A549 (cell line): ENCODE measurements around the gene SLC4A4. TPM values are rescaled to one million over a fixed set of nuclear protein-coding genes. Genes with fewer than 3 reads are reported as not detected.

Source experiments
- ATAC-seq, 2 experiments: fragments of 200-7000 bp in 1 of 2; fragments of >200 bp in 1 of 2; cut with Nextera tagmentation in 1 of 2; cut with Tn5 transposase in 1 of 2; 3 replicates each; pipeline versions ENCODE4 v1.8.0 to v1.9.1; 2018 to 2020; ENCODE audit warnings: mild to moderate bottlenecking in 1 of 2, moderate library complexity in 1 of 2
- CTCF ChIA-PET: fragments of 300-600 bp; sonication (Branson Sonifier 250); formaldehyde crosslinking; extraction: SDS; loops from one replicate; lab custom pipeline; 2021; ENCODE audit warnings: antibody characterized with exemption, inconsistent platforms; lab: Yijun Ruan, JAX
- POLR2A ChIA-PET: fragments of 350-600 bp; formaldehyde crosslinking; extraction: SDS; loops from one replicate; lab custom pipeline; 2021; ENCODE audit warnings: antibody characterized with exemption, inconsistent platforms; lab: Yijun Ruan, JAX
- DNase-seq, 2 experiments: peaks; one replicate each; pipeline versions ENCODE4 v3.0.0 to v3.0.0-alpha.2; 2011 to 2016; ENCODE audit warnings: low read depth in 1 of 2, low spot score in 1 of 2
- FAIRE-seq: peaks from 2 replicates; lab custom pipeline; 2011; peaks lifted over from hg19 to GRCh38; lab: Jason Lieb, UNC
- H3K27ac ChIP-seq, 2 experiments: fragments of >200 bp; sonication (Bioruptor Twin); formaldehyde crosslinking; 3 replicates each; pipeline ENCODE4 v1.5.1; 2016 to 2017
- H3K4me1 ChIP-seq: fragments of >200 bp; sonication (Bioruptor Twin); formaldehyde crosslinking; 3 replicates; pipeline ENCODE4 v1.6.1; 2016
- H3K4me2 ChIP-seq: fragments of >200 bp; sonication (Bioruptor Twin); formaldehyde crosslinking; 3 replicates; pipeline ENCODE4 v1.6.1; 2016
- H3K4me3 ChIP-seq: fragments of >200 bp; sonication (Bioruptor Twin); formaldehyde crosslinking; 3 replicates; pipeline ENCODE4 v1.5.1; 2016
- H3K9me3 ChIP-seq: fragments of >200 bp; sonication (Bioruptor Twin); formaldehyde crosslinking; 3 replicates; pipeline ENCODE4 v1.6.1; 2016
- BHLHE40 ChIP-seq: IDR thresholded peaks from 2 replicates; pipeline ENCODE4 v1.6.1; 2012; ENCODE audit warnings: low read depth, low read length, inconsistent platforms
- CEBPB ChIP-seq, 2 experiments: fragments of >200 bp in 1 of 2; sonication (Bioruptor Twin) in 1 of 2; formaldehyde crosslinking in 1 of 2; IDR thresholded peaks; 2 replicates each; pipeline ENCODE4 v1.6.1; 2012 to 2016
- CHD4 ChIP-seq: fragments of 200-600 bp; sonication (generic); IDR thresholded peaks from 2 replicates; pipeline ENCODE4 v1.6.1; 2016; ENCODE audit warnings: antibody characterized with exemption, mild to moderate bottlenecking, borderline replicate concordance
- FOSL2 ChIP-seq, 2 experiments: fragments of 450-650 bp in 1 of 2; fragments of >200 bp in 1 of 2; sonication (Bioruptor Twin) in 1 of 2; formaldehyde crosslinking; IDR thresholded peaks; 2 replicates each; pipeline versions ENCODE4 v1.5.0 to v1.6.1; 2016 to 2020; ENCODE audit warnings: mild to moderate bottlenecking in 1 of 2, moderate library complexity in 1 of 2
- HOXB13 ChIP-seq: fragments of 250-450 bp; sonication (Bioruptor Pico); IDR thresholded peaks from 2 replicates; pipeline ENCODE4 v1.5.0; 2020; ENCODE audit warnings: low read depth, mild to moderate bottlenecking, moderate library complexity
- HOXB5 ChIP-seq: fragments of 250-450 bp; sonication (Bioruptor Pico); IDR thresholded peaks from 2 replicates; pipeline ENCODE4 v1.5.0; 2020; ENCODE audit warnings: mild to moderate bottlenecking, moderate library complexity
- JUN ChIP-seq, 2 experiments: fragments of >200 bp; sonication (Bioruptor Twin); formaldehyde crosslinking; IDR thresholded peaks; 2 replicates in 1 of 2; 3 replicates in 1 of 2; pipeline ENCODE4 v1.6.1; 2016 to 2017
- JUNB ChIP-seq: fragments of >200 bp; sonication (Bioruptor Twin); formaldehyde crosslinking; IDR thresholded peaks from 2 replicates; pipeline ENCODE4 v1.6.1; 2016
- KDM1A ChIP-seq: fragments of 200-600 bp; sonication (generic); IDR thresholded peaks from 2 replicates; pipeline ENCODE4 v1.6.1; 2016; ENCODE audit warnings: low read depth, mild to moderate bottlenecking
- KDM5A ChIP-seq: fragments of 200-600 bp; sonication (generic); IDR thresholded peaks from 2 replicates; pipeline ENCODE4 v1.6.1; 2016; ENCODE audit warnings: antibody characterized with exemption, mild to moderate bottlenecking
- MYC ChIP-seq: IDR thresholded peaks from 2 replicates; pipeline ENCODE4 v1.6.1; 2012; ENCODE audit warnings: mild to moderate bottlenecking, inconsistent platforms, low read length, improper control_type of control experiment, borderline replicate concordance
- NR3C1 ChIP-seq: fragments of >200 bp; sonication (Bioruptor Twin); formaldehyde crosslinking; IDR thresholded peaks from 3 replicates; pipeline ENCODE4 v1.6.1; 2017
- PBX3 ChIP-seq: IDR thresholded peaks from 2 replicates; pipeline ENCODE4 v1.6.1; 2012
- PHF8 ChIP-seq: fragments of 200-600 bp; sonication (generic); IDR thresholded peaks from 2 replicates; pipeline ENCODE4 v1.6.1; 2016; ENCODE audit warnings: low read depth, mild to moderate bottlenecking, antibody characterized with exemption, moderate library complexity, borderline replicate concordance
- RAD21 ChIP-seq, 2 experiments: fragments of >200 bp in 1 of 2; sonication (Bioruptor Twin) in 1 of 2; formaldehyde crosslinking in 1 of 2; IDR thresholded peaks in 1 of 2; conservative IDR thresholded peaks in 1 of 2; 2 replicates in 1 of 2; 3 replicates in 1 of 2; pipeline ENCODE4 v1.6.1; 2012 to 2018; ENCODE audit warnings: inconsistent platforms in 1 of 2
- RCOR1 ChIP-seq: fragments of 150-350 bp; IDR thresholded peaks from 2 replicates; pipeline ENCODE4 v1.6.1; 2014; ENCODE audit warnings: antibody characterized with exemption, low read length, low read depth
- RFX5 ChIP-seq: fragments of 450-650 bp; IDR thresholded peaks from 2 replicates; pipeline ENCODE4 v1.7.1; 2014; ENCODE audit warnings: antibody characterized with exemption, mild to moderate bottlenecking, moderate library complexity
- SREBF2 ChIP-seq: fragments of 450-650 bp; IDR thresholded peaks from 2 replicates; pipeline ENCODE4 v1.6.1; 2014; ENCODE audit warnings: mild to moderate bottlenecking, moderate library complexity
- TP53 ChIP-seq: fragments of 250-450 bp; sonication (Bioruptor Pico); IDR thresholded peaks from 2 replicates; pipeline ENCODE4 v1.5.0; 2021; ENCODE audit warnings: mild to moderate bottlenecking, moderate library complexity
- ZC3H11A ChIP-seq: fragments of 450-650 bp; IDR thresholded peaks from 2 replicates; pipeline ENCODE4 v1.6.1; 2014; ENCODE audit warnings: antibody characterized with exemption, mild to moderate bottlenecking
- ZFP36 ChIP-seq: fragments of 450-650 bp; IDR thresholded peaks from 2 replicates; pipeline ENCODE4 v1.6.1; 2014; ENCODE audit warnings: borderline replicate concordance; ENCODE audit not compliant: partially characterized antibody
- ZNF302 ChIP-seq: fragments of 250-450 bp; sonication (Bioruptor Pico); IDR thresholded peaks from 2 replicates; pipeline ENCODE4 v1.9.0; 2021; ENCODE audit warnings: inconsistent platforms, mild to moderate bottlenecking, moderate library complexity
- ZSCAN20 ChIP-seq: fragments of 250-450 bp; sonication (Bioruptor Pico); IDR thresholded peaks from 2 replicates; pipeline ENCODE4 v1.8.0; 2022; ENCODE audit warnings: mild to moderate bottlenecking, moderate library complexity
- WGBS: methylation state at CpG from one replicate; pipeline ENCODE4 v1.1.6; 2017; ENCODE audit errors: missing lambda C conversion rate; 5-methylcytosine and 5-hydroxymethylcytosine counted together
- polyA plus RNA-seq, 4 experiments: library from polyadenylated mRNA; depleted of rRNA in 3 of 4; stranded (reverse); fragments of >200 nt; fragmentation: RNase III in 1 of 4; extraction: RNeasy Plus Mini Kit Qiagen cat#74134 plus additional on column Dnase treatment in 1 of 4; gene quantifications; 2 replicates in 3 of 4; 3 replicates in 1 of 4; pipeline ENCODE4 v1.2.3, GENCODE V29; 2011 to 2017

The SLC4A4 gene
- polyA plus RNA-seq, 2 of the 4 experiments (the other 2 are of a cell fraction): 1.8 to 2.9 TPM

- DNase-seq (no peak), FAIRE-seq (no peak), ATAC-seq (no peak)
- ChIA-PET POLR2A (no interaction called here), CTCF (no interaction called here)
- WGBS: 27% methylated on average over 1 of the region's 1 CpG
- Histone ChIP-seq H3K9me3 (no peaks in the 10 kb centered on the region), H3K27ac (no peak overlapping the region), H3K4me2 (no peak overlapping the region), H3K4me3 (no peak overlapping the region), H3K4me1 (no peaks in the 10 kb centered on the region)
- TF ChIP-seq RAD21 (conservative IDR thresholded peaks at IDR 0.05 in 1 of 2, IDR thresholded peaks at IDR 0.05 in 1 of 2) (no peak), JUNB (no peak), FOSL2 (IDR thresholded peaks at IDR 0.05) (no peak), FOSL2 (CRISPR knock-in tag; IDR thresholded peaks at IDR 0.05) (no peak), NR3C1 (no peak), BHLHE40 (no peak), KDM1A (no peak), HOXB5 (CRISPR knock-in tag) (no peak), JUN (IDR thresholded peaks at IDR 0.05) (no peak), ZFP36 (no peak), HOXB13 (CRISPR knock-in tag) (no peak), ZSCAN20 (CRISPR knock-in tag) (no peak), CEBPB (IDR thresholded peaks at IDR 0.05) (no peak), PHF8 (no peak), RFX5 (no peak), TP53 (CRISPR knock-in tag) (no peak), ZC3H11A (no peak), RCOR1 (no peak)
Measured at GRCh38 chr4:71524756-71525155, 185.9 kb downstream of the SLC4A4 start.

GRCh38 chr4:71526637-71527406 is 188.0 kb downstream of the SLC4A4 start:
- peak in 1 of 2 experiments; percentile 7 for DNase-seq
- TF ChIP-seq RAD21 (conservative IDR thresholded peaks at IDR 0.05 in 1 of 2, IDR thresholded peaks at IDR 0.05 in 1 of 2): peak in 1 of 2 experiments; percentile 23; a peak in 1 of 5 replicates
- no peak for TF ChIP-seq RFX5
- FAIRE-seq: no peak
- H3K27ac ChIP-seq: no peak overlapping the region
- POLR2A ChIA-PET: no interaction called here
- 55% methylated on average over 4 of the region's 4 CpGs for WGBS
- CTCF ChIA-PET: no interaction called here
- H3K9me3 ChIP-seq: no peaks in the 10 kb centered on the region
- no peaks in the 10 kb centered on the region for H3K4me1 ChIP-seq
- no peak overlapping the region for H3K4me2 ChIP-seq
- no peak for ATAC-seq
- H3K4me3 ChIP-seq: no peak overlapping the region

- CTCF ChIA-PET: interaction anchor here (0.6 kb wide), 1 partner anchor 423 kb away, joined by 4 read pairs; no protein-coding TSS in a partner anchor
- ATAC-seq: no peak
Measured at GRCh38 chr4:71532407-71532806, 193.6 kb downstream of the SLC4A4 start.

GRCh38 chr4:71533121-71533520 is 194.3 kb downstream of the SLC4A4 start:
- no peak for DNase-seq
- CTCF ChIA-PET: interaction anchor here (0.6 kb wide), 1 partner anchor 424 kb away, joined by 4 read pairs; no protein-coding TSS in a partner anchor
- POLR2A ChIA-PET: no interaction called here
- Histone ChIP-seq H3K4me3 (no peak overlapping the region), H3K9me3 (no peaks in the 10 kb centered on the region), H3K4me1 (no peaks in the 10 kb centered on the region), H3K4me2 (no peak overlapping the region), H3K27ac (no peak overlapping the region)
- no peak for ATAC-seq
- FAIRE-seq: no peak
- 100% methylated on average over 1 of the region's 1 CpG for WGBS
- TF ChIP-seq PBX3 (no peak), MYC (no peak)

More at GRCh38 chr4:71532407-71532806, 193.6 kb downstream of the SLC4A4 start:
- POLR2A ChIA-PET: no interaction called here
- H3K4me3 ChIP-seq: no peak overlapping the region
- DNase-seq: no peak
- H3K4me2 ChIP-seq: no peak overlapping the region
- TF ChIP-seq CHD4 (no peak), ZNF302 (CRISPR knock-in tag) (no peak), KDM5A (no peak), SREBF2 (no peak), ZFP36 (no peak)
- TF ChIP-seq, all 56 proteins: peak for 0
- Histone ChIP-seq H3K27ac (no peak overlapping the region), H3K9me3 (no peaks in the 10 kb centered on the region), H3K4me1 (no peaks in the 10 kb centered on the region)
- 83% methylated on average over 1 of the region's 1 CpG for WGBS
- FAIRE-seq: no peak
